ENCODE measurements around the gene TRABD2A. TPM values are rescaled to one million over a fixed set of nuclear protein-coding genes. Genes with fewer than 3 reads are reported as not detected.

The TRABD2A gene
- total and polyA plus RNA-seq, 9 of the 15 experiments (the other 6 are each of a cell fraction or from before 2014, with no cell fraction given) = 0.07 to 0.45 (median 0.25) TPM

DNA sequence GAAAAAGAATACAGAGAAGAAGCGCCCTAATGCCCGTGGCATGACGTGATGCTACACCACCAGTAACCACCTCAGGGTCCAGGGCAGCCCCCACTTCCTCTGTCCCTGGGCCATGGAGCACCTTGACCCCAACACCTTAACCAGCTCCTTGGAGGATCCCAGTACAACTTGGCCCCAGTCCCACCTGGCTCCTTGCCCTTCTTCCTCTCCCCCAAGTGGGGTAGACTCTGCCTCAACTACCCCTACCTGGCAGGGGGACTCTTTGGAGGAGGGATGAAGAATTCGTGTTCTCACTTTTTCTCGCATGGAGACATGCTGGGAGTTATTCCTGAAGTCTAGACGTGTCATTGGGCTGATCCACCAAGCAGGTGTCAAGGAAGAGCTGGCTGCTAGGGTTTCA lies 18.9 kb downstream of the TRABD2A start:
- ChIA-PET CTCF (ENCODE audit: low intra/inter-chr PET ratio) (no interaction called here), POLR2A (interaction anchor here (0.6 to 1.2 kb wide), 3 partner anchors 8 to 978 kb away, joined by 3 to 5 read pairs (median 4); no protein-coding TSS in a partner anchor)
- H3K27me3 ChIP-seq (ENCODE audit: control insufficient read depth in 2 of 2, insufficient read depth in 2 of 2, low read length in 2 of 2) = peaks cover 16 to 48% of the 10 kb centered on the region in 2 experiments
- DNase-seq (ENCODE audit: extremely low read depth in 1 of 4, low spot score in 3 of 4) (no peak), ATAC-seq (no peak), FAIRE-seq (no peak)
- peaks cover 0 to 3% of the 10 kb centered on the region in 2 experiments; a peak in 1 of 5 replicates for H3K4me1 ChIP-seq (replicated peaks in 1 of 2; ENCODE audit: control insufficient read depth in 2 of 2, insufficient read depth in 2 of 2, low read length in 2 of 2)
- H3K79me2 ChIP-seq (ENCODE audit: control insufficient read depth, insufficient read depth, low read length) = no peaks in the 10 kb centered on the region
- in situ Hi-C loops (cut with MboI) (no loop called here), intact Hi-C loops (cut with micrococcal nuclease) (loop anchor here (5.0 kb wide), 1 partner anchor 50 kb away; no protein-coding TSS in a partner anchor)
- H3K4me3 ChIP-seq = no peak overlapping the region
- no TSS peak for BruUV-seq (replicated peaks)
- H3K4me2 ChIP-seq (ENCODE audit: insufficient read depth, low read length) = no peak overlapping the region
- no peaks in the 10 kb centered on the region for H3K36me3 ChIP-seq (ENCODE audit: control insufficient read depth, insufficient read depth, low read length)
- H3K27ac ChIP-seq (ENCODE audit: extremely low read depth, low read depth, low read length) = no peak overlapping the region
- H2AFZ ChIP-seq (ENCODE audit: low read depth, low read length) = no peak overlapping the region
- H3K9me3 ChIP-seq (replicated peaks; ENCODE audit: control insufficient read depth, insufficient read depth, low read depth, low read length) = no peaks in the 10 kb centered on the region
- H3K9ac ChIP-seq (ENCODE audit: insufficient read depth in 1 of 2, low read depth in 2 of 2, low read length in 2 of 2) = no peak overlapping the region
- H4K20me1 ChIP-seq (replicated peaks; ENCODE audit: control insufficient read depth, insufficient read depth, low read length) = no peaks in the 10 kb centered on the region; the same call in 1 of the 2 replicates
- WGBS (ENCODE audit: insufficient coverage, low coverage, missing lambda C conversion rate) = 0% methylated on average over 6 of the region's 6 CpGs
- H3K9me1 ChIP-seq (ENCODE audit: control insufficient read depth, insufficient read depth, low read length) = no peaks in the 10 kb centered on the region
- TF ChIP-seq, protein P1, sequence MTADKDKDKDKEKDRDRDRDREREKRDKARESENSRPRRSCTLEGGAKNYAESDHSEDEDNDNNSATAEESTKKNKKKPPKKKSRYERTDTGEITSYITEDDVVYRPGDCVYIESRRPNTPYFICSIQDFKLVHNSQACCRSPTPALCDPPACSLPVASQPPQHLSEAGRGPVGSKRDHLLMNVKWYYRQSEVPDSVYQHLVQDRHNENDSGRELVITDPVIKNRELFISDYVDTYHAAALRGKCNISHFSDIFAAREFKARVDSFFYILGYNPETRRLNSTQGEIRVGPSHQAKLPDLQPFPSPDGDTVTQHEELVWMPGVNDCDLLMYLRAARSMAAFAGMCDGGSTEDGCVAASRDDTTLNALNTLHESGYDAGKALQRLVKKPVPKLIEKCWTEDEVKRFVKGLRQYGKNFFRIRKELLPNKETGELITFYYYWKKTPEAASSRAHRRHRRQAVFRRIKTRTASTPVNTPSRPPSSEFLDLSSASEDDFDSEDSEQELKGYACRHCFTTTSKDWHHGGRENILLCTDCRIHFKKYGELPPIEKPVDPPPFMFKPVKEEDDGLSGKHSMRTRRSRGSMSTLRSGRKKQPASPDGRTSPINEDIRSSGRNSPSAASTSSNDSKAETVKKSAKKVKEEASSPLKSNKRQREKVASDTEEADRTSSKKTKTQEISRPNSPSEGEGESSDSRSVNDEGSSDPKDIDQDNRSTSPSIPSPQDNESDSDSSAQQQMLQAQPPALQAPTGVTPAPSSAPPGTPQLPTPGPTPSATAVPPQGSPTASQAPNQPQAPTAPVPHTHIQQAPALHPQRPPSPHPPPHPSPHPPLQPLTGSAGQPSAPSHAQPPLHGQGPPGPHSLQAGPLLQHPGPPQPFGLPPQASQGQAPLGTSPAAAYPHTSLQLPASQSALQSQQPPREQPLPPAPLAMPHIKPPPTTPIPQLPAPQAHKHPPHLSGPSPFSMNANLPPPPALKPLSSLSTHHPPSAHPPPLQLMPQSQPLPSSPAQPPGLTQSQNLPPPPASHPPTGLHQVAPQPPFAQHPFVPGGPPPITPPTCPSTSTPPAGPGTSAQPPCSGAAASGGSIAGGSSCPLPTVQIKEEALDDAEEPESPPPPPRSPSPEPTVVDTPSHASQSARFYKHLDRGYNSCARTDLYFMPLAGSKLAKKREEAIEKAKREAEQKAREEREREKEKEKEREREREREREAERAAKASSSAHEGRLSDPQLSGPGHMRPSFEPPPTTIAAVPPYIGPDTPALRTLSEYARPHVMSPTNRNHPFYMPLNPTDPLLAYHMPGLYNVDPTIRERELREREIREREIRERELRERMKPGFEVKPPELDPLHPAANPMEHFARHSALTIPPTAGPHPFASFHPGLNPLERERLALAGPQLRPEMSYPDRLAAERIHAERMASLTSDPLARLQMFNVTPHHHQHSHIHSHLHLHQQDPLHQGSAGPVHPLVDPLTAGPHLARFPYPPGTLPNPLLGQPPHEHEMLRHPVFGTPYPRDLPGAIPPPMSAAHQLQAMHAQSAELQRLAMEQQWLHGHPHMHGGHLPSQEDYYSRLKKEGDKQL (CRISPR knock-in tag; IDR thresholded peaks at IDR 0.05; ENCODE audit: borderline replicate concordance) = no peak
- TF ChIP-seq, protein P2, sequence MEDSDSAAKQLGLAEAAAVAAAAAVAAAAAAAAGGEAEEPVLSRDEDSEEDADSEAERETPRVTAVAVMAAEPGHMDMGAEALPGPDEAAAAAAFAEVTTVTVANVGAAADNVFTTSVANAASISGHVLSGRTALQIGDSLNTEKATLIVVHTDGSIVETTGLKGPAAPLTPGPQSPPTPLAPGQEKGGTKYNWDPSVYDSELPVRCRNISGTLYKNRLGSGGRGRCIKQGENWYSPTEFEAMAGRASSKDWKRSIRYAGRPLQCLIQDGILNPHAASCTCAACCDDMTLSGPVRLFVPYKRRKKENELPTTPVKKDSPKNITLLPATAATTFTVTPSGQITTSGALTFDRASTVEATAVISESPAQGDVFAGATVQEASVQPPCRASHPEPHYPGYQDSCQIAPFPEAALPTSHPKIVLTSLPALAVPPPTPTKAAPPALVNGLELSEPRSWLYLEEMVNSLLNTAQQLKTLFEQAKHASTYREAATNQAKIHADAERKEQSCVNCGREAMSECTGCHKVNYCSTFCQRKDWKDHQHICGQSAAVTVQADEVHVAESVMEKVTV (CRISPR knock-in tag; IDR thresholded peaks at IDR 0.05) = no peak
- TF ChIP-seq, protein P3, sequence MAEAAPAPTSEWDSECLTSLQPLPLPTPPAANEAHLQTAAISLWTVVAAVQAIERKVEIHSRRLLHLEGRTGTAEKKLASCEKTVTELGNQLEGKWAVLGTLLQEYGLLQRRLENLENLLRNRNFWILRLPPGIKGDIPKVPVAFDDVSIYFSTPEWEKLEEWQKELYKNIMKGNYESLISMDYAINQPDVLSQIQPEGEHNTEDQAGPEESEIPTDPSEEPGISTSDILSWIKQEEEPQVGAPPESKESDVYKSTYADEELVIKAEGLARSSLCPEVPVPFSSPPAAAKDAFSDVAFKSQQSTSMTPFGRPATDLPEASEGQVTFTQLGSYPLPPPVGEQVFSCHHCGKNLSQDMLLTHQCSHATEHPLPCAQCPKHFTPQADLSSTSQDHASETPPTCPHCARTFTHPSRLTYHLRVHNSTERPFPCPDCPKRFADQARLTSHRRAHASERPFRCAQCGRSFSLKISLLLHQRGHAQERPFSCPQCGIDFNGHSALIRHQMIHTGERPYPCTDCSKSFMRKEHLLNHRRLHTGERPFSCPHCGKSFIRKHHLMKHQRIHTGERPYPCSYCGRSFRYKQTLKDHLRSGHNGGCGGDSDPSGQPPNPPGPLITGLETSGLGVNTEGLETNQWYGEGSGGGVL (CRISPR knock-in tag; IDR thresholded peaks at IDR 0.05) = no peak
- TF ChIP-seq NCOA6 (IDR thresholded peaks at IDR 0.05) (no peak), MCM7 (IDR thresholded peaks at IDR 0.05) (no peak), GABPB2 (CRISPR knock-in tag; conservative IDR thresholded peaks at IDR 0.05) (no peak), XRCC5 (IDR thresholded peaks at IDR 0.05; ENCODE audit: low read depth, low read length) (no peak), RFX7 (CRISPR knock-in tag; IDR thresholded peaks at IDR 0.05) (no peak), ZKSCAN8 (CRISPR knock-in tag; IDR thresholded peaks at IDR 0.05) (no peak)
- TF ChIP-seq, protein P4, sequence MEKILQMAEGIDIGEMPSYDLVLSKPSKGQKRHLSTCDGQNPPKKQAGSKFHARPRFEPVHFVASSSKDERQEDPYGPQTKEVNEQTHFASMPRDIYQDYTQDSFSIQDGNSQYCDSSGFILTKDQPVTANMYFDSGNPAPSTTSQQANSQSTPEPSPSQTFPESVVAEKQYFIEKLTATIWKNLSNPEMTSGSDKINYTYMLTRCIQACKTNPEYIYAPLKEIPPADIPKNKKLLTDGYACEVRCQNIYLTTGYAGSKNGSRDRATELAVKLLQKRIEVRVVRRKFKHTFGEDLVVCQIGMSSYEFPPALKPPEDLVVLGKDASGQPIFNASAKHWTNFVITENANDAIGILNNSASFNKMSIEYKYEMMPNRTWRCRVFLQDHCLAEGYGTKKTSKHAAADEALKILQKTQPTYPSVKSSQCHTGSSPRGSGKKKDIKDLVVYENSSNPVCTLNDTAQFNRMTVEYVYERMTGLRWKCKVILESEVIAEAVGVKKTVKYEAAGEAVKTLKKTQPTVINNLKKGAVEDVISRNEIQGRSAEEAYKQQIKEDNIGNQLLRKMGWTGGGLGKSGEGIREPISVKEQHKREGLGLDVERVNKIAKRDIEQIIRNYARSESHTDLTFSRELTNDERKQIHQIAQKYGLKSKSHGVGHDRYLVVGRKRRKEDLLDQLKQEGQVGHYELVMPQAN (IDR thresholded peaks at IDR 0.05; ENCODE audit: borderline replicate concordance) = no peak
